ENCODE measurements around the gene SLC30A2.

SLC30A2 gene

GRCh38 chr1:26060832-26061574 is 15.1 kb upstream of the SLC30A2 start:
- TF ChIP-seq CTCF (IDR thresholded peaks at IDR 0.05; ENCODE audit: low read depth, low read length): no peak
- no peak for DNase-seq (ENCODE audit: low read depth in 2 of 2)
- no peak overlapping the region for H3K4me3 ChIP-seq (replicated peaks in 1 of 2; ENCODE audit: low read depth in 2 of 2, low read length in 2 of 2)

GRCh38 chr1:26059906-26060305 is 14.0 kb upstream of the SLC30A2 start:
- no peak for DNase-seq (ENCODE audit: low read depth in 2 of 2)
- no peak overlapping the region for H3K4me3 ChIP-seq (replicated peaks in 1 of 2; ENCODE audit: low read depth in 2 of 2, low read length in 2 of 2)
- TF ChIP-seq CTCF (IDR thresholded peaks at IDR 0.05; ENCODE audit: low read depth, low read length): no peak

- DNase-seq (ENCODE audit: low read depth in 2 of 2): no peak
- no peak for TF ChIP-seq CTCF (IDR thresholded peaks at IDR 0.05; ENCODE audit: low read depth, low read length)
- H3K4me3 ChIP-seq (replicated peaks in 1 of 2; ENCODE audit: low read depth in 2 of 2, low read length in 2 of 2): no peak overlapping the region
These were observed 12.2 kb upstream of the SLC30A2 start for GRCh38 chr1:26058052-26058595.

GRCh38 chr1:26057189-26057588 is 11.3 kb upstream of the SLC30A2 start:
- no peak for TF ChIP-seq CTCF (IDR thresholded peaks at IDR 0.05; ENCODE audit: low read depth, low read length)
- no peak overlapping the region for H3K4me3 ChIP-seq (replicated peaks in 1 of 2; ENCODE audit: low read depth in 2 of 2, low read length in 2 of 2)

GRCh38 chr1:26055041-26055440 is 9.1 kb upstream of the SLC30A2 start:
- DNase-seq (ENCODE audit: low read depth in 2 of 2): no peak
- TF ChIP-seq CTCF (IDR thresholded peaks at IDR 0.05; ENCODE audit: low read depth, low read length): no peak
- H3K4me3 ChIP-seq (replicated peaks in 1 of 2; ENCODE audit: low read depth in 2 of 2, low read length in 2 of 2): no peak overlapping the region

More at GRCh38 chr1:26057189-26057588, 11.3 kb upstream of the SLC30A2 start:
- DNase-seq (ENCODE audit: low read depth in 2 of 2): no peak

- H3K4me3 ChIP-seq (replicated peaks in 1 of 2; ENCODE audit: low read depth in 2 of 2, low read length in 2 of 2): no peak overlapping the region
- no peak for DNase-seq (ENCODE audit: low read depth in 2 of 2)
- TF ChIP-seq CTCF (IDR thresholded peaks at IDR 0.05; ENCODE audit: low read depth, low read length): no peak
These were observed 8.0 kb upstream of the SLC30A2 start for GRCh38 chr1:26053718-26054560.
